Stimulated activated CD8-positive, alpha-beta memory T cell treated with anti-CD3 and anti-CD28 coated beads, Interleukin-7, amount 100 ng/mL, for 1 hour (primary cell): ENCODE results near the gene DQX1.

Source experiments
- DNase-seq, 2 donors: peaks; one replicate each; pipeline ENCODE4 v3.0.0-alpha.2; 2020; ENCODE audit warnings: low read depth in 2 of 2

Gene DQX1

GRCh38 chr2:74532222-74532621 lies 6.2 kb upstream of the DQX1 start:
- DNase-seq, result no peak

- no peak for DNase-seq
Observed at GRCh38 chr2:74531666-74532065, 5.6 kb upstream of the DQX1 start.

GRCh38 chr2:74530239-74531187 lies 4.5 kb upstream of the DQX1 start:
- DNase-seq, result no peak

GRCh38 chr2:74529357-74530238 lies 3.6 kb upstream of the DQX1 start, which contains the start of the genes AUP1 and HTRA2:
Gene AUP1, minus strand, starts transcription at chr2:74529706. Its CDS starts 77 bp downstream, at chr2:74529629.
Gene HTRA2, plus strand, starts transcription at chr2:74529933. Its CDS starts 74 bp downstream, at chr2:74530007.
- DNase-seq, result peak; percentile 66 to 71

- DNase-seq, result no peak
Observed at GRCh38 chr2:74528600-74529356, 2.7 kb upstream of the DQX1 start.

- no peak for DNase-seq
Observed at GRCh38 chr2:74527741-74528140, 1.7 kb upstream of the DQX1 start.

- no peak for DNase-seq
Observed at GRCh38 chr2:74526649-74527230, 709 bp upstream of the DQX1 start.

GRCh38 chr2:74524955-74525716 lies 895 bp downstream of the DQX1 start:
- no peak for DNase-seq

GRCh38 chr2:74524005-74524404 lies 2.0 kb downstream of the DQX1 start:
- no peak for DNase-seq

- no peak for DNase-seq
Observed at GRCh38 chr2:74522516-74522915, 3.5 kb downstream of the DQX1 start.

- DNase-seq, result no peak
Observed at GRCh38 chr2:74516650-74517049, 9.4 kb downstream of the DQX1 start.

GRCh38 chr2:74515981-74516633 lies 9.9 kb downstream of the DQX1 start:
- DNase-seq, result peak; percentile 37 to 52

GRCh38 chr2:74515271-74515980 lies 10.6 kb downstream of the DQX1 start:
- DNase-seq, result no peak

GRCh38 chr2:74514368-74515270 lies 11.4 kb downstream of the DQX1 start, which contains the start of gene TLX2:
Gene TLX2, plus strand, starts transcription at chr2:74514450. Its CDS starts 357 bp downstream, at chr2:74514807.
- no peak for DNase-seq

GRCh38 chr2:74513605-74514367 lies 12.2 kb downstream of the DQX1 start:
- no peak for DNase-seq

- no peak for DNase-seq
Observed at GRCh38 chr2:74512744-74513604, 13.1 kb downstream of the DQX1 start.
